ENCODE results near the gene INPP5F. TPM values are rescaled to one million over a fixed set of nuclear protein-coding genes. Genes with fewer than 3 reads are reported as not detected.

INPP5F gene
- total and polyA plus RNA-seq, 9 of the 15 experiments (the other 6 are each of a cell fraction or from before 2014, with no cell fraction given), result 1.6 to 7.3 (median 6.0) TPM

DNA sequence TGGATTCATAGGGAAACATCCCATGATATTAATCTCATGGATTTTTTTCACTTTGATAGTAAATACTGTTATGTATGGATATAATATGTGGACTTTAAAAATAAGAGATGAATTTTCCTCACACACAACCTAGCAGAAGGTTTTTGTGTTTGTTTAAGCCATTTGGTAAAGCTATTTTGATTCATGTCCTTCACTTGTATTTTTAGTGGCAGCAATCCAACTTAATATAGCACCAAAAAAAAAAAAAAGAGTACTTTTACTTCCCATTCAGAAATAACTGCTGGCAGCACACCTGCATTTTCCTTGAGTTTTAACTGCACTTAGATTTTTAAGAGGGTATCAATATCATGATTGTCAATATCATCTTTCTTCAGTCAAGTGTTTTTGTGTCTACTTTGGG lies 86.8 kb downstream of the INPP5F start:
- Histone ChIP-seq H3K4me2 (ENCODE audit: insufficient read depth, low read length) (no peak overlapping the region), H3K4me1 (replicated peaks in 1 of 2; ENCODE audit: control insufficient read depth in 2 of 2, insufficient read depth in 2 of 2, low read length in 2 of 2) (no peaks in the 10 kb centered on the region), H3K4me3 (no peak overlapping the region), H3K9me3 (replicated peaks; ENCODE audit: control insufficient read depth, insufficient read depth, low read depth, low read length) (no peaks in the 10 kb centered on the region), H4K20me1 (replicated peaks; ENCODE audit: control insufficient read depth, insufficient read depth, low read length) (no peaks in the 10 kb centered on the region), H3K36me3 (ENCODE audit: control insufficient read depth, insufficient read depth, low read length) (no peaks in the 10 kb centered on the region), H2AFZ (ENCODE audit: low read depth, low read length) (no peak overlapping the region), H3K27me3 (ENCODE audit: control insufficient read depth in 2 of 2, insufficient read depth in 2 of 2, low read length in 2 of 2) (no peaks in the 10 kb centered on the region), H3K27ac (ENCODE audit: extremely low read depth, low read depth, low read length) (no peak overlapping the region), H3K9ac (ENCODE audit: insufficient read depth in 1 of 2, low read depth in 2 of 2, low read length in 2 of 2) (no peak overlapping the region), H3K79me2 (ENCODE audit: control insufficient read depth, insufficient read depth, low read length) (no peaks in the 10 kb centered on the region), H3K9me1 (ENCODE audit: control insufficient read depth, insufficient read depth, low read length) (no peaks in the 10 kb centered on the region)
- DNase-seq (ENCODE audit: extremely low read depth in 1 of 4, low spot score in 3 of 4) (no peak), FAIRE-seq (no peak), ATAC-seq (no peak)
- intact Hi-C loops (cut with micrococcal nuclease), result no loop called here
- TF ChIP-seq, protein P1, sequence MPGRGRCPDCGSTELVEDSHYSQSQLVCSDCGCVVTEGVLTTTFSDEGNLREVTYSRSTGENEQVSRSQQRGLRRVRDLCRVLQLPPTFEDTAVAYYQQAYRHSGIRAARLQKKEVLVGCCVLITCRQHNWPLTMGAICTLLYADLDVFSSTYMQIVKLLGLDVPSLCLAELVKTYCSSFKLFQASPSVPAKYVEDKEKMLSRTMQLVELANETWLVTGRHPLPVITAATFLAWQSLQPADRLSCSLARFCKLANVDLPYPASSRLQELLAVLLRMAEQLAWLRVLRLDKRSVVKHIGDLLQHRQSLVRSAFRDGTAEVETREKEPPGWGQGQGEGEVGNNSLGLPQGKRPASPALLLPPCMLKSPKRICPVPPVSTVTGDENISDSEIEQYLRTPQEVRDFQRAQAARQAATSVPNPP (IDR thresholded peaks at IDR 0.05; ENCODE audit: borderline replicate concordance, insufficient read depth, insufficient read length), result no peak
- TF ChIP-seq THRAP3 (IDR thresholded peaks at IDR 0.05; ENCODE audit: borderline replicate concordance) (no peak), HSF4 (CRISPR knock-in tag; IDR thresholded peaks at IDR 0.05; ENCODE audit: borderline replicate concordance) (no peak), FOXA3 (CRISPR knock-in tag; conservative IDR thresholded peaks at IDR 0.05 in 1 of 2, IDR thresholded peaks at IDR 0.05 in 1 of 2) (no peak), CBFA2T3 (IDR thresholded peaks at IDR 0.05) (no peak), ERF (CRISPR knock-in tag; IDR thresholded peaks at IDR 0.05) (no peak), ZNF384 (IDR thresholded peaks at IDR 0.05; ENCODE audit: low read depth, low read length) (no peak), ZNF431 (CRISPR knock-in tag; IDR thresholded peaks at IDR 0.05) (no peak), ZNF143 (CRISPR knock-in tag; IDR thresholded peaks at IDR 0.05) (no peak)
- TF ChIP-seq, protein P2, sequence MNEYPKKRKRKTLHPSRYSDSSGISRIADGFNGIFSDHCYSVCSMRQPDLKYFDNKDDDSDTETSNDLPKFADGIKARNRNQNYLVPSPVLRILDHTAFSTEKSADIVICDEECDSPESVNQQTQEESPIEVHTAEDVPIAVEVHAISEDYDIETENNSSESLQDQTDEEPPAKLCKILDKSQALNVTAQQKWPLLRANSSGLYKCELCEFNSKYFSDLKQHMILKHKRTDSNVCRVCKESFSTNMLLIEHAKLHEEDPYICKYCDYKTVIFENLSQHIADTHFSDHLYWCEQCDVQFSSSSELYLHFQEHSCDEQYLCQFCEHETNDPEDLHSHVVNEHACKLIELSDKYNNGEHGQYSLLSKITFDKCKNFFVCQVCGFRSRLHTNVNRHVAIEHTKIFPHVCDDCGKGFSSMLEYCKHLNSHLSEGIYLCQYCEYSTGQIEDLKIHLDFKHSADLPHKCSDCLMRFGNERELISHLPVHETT (CRISPR knock-in tag; conservative IDR thresholded peaks at IDR 0.05 in 1 of 2, IDR thresholded peaks at IDR 0.05 in 1 of 2), result no peak
- TF ChIP-seq, protein P3, sequence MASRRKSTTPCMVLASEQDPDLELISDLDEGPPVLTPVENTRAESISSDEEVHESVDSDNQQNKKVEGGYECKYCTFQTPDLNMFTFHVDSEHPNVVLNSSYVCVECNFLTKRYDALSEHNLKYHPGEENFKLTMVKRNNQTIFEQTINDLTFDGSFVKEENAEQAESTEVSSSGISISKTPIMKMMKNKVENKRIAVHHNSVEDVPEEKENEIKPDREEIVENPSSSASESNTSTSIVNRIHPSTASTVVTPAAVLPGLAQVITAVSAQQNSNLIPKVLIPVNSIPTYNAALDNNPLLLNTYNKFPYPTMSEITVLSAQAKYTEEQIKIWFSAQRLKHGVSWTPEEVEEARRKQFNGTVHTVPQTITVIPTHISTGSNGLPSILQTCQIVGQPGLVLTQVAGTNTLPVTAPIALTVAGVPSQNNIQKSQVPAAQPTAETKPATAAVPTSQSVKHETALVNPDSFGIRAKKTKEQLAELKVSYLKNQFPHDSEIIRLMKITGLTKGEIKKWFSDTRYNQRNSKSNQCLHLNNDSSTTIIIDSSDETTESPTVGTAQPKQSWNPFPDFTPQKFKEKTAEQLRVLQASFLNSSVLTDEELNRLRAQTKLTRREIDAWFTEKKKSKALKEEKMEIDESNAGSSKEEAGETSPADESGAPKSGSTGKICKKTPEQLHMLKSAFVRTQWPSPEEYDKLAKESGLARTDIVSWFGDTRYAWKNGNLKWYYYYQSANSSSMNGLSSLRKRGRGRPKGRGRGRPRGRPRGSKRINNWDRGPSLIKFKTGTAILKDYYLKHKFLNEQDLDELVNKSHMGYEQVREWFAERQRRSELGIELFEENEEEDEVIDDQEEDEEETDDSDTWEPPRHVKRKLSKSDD (conservative IDR thresholded peaks at IDR 0.05; ENCODE audit: low read length), result no peak
- TF ChIP-seq, protein P4, sequence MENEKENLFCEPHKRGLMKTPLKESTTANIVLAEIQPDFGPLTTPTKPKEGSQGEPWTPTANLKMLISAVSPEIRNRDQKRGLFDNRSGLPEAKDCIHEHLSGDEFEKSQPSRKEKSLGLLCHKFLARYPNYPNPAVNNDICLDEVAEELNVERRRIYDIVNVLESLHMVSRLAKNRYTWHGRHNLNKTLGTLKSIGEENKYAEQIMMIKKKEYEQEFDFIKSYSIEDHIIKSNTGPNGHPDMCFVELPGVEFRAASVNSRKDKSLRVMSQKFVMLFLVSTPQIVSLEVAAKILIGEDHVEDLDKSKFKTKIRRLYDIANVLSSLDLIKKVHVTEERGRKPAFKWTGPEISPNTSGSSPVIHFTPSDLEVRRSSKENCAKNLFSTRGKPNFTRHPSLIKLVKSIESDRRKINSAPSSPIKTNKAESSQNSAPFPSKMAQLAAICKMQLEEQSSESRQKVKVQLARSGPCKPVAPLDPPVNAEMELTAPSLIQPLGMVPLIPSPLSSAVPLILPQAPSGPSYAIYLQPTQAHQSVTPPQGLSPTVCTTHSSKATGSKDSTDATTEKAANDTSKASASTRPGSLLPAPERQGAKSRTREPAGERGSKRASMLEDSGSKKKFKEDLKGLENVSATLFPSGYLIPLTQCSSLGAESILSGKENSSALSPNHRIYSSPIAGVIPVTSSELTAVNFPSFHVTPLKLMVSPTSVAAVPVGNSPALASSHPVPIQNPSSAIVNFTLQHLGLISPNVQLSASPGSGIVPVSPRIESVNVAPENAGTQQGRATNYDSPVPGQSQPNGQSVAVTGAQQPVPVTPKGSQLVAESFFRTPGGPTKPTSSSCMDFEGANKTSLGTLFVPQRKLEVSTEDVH (IDR thresholded peaks at IDR 0.05; ENCODE audit: low read depth, partially characterized antibody), result no peak
- ChIA-PET CTCF (ENCODE audit: low intra/inter-chr PET ratio) (no interaction called here), POLR2A (interaction anchor here (0.5 kb wide), 1 partner anchor 29 kb away, joined by 3 read pairs; no protein-coding TSS in a partner anchor)
- no TSS peak for BruUV-seq (replicated peaks)
- in situ Hi-C loops (cut with MboI), result no loop called here

Data from K562 (cell line).